ENCODE data around the gene SGMS1.

GRCh38 chr10:50392426-50392825, 231.3 kb downstream of the SGMS1 start:
- TF ChIP-seq POLR2A (IDR thresholded peaks at IDR 0.05) (no peak), CTCF (IDR thresholded peaks at IDR 0.05) (no peak)

Measured in heart left ventricle (tissue), 13 donors.